ENCODE measurements around the gene BUD23. TPM values are rescaled to one million over a fixed set of nuclear protein-coding genes. Genes with fewer than 3 reads are reported as not detected.
A peak's percentile ranks its signal among the peaks of the same experiment; 100 is the strongest.

BUD23 gene
- total and polyA plus RNA-seq, 9 of the 15 experiments (the other 6 are each of a cell fraction or from before 2014, with no cell fraction given) = 79.5 to 270 (median 150) TPM

GRCh38 chr7:73683056-73683787 lies at the start of gene BUD23, which contains the start of gene DNAJC30 (continued):
- TF ChIP-seq ZNF518B (CRISPR knock-in tag; IDR thresholded peaks at IDR 0.05) = no peak
- no peak for TF ChIP-seq HLTF (IDR thresholded peaks at IDR 0.05)
- TF ChIP-seq MCM7 (IDR thresholded peaks at IDR 0.05) = no peak
- no peak for TF ChIP-seq RBM17 (IDR thresholded peaks at IDR 0.05; ENCODE audit: borderline replicate concordance, low read depth, low read length)
- peak; percentile 68 for TF ChIP-seq GTF2B (IDR thresholded peaks at IDR 0.05; ENCODE audit: extremely low read depth, insufficient read length)
- TF ChIP-seq TRIM28 (IDR thresholded peaks at IDR 0.05) = no peak
- TF ChIP-seq NFRKB (IDR thresholded peaks at IDR 0.05; ENCODE audit: low read depth) = peak; percentile 92
- TF ChIP-seq NBN (IDR thresholded peaks at IDR 0.05; ENCODE audit: low read depth) = peak; percentile 72; the same call in 1 of the 2 replicates
- TF ChIP-seq RNF219 (CRISPR knock-in tag; IDR thresholded peaks at IDR 0.05) = no peak
- peak; percentile 19; the same call in 1 of the 2 replicates for TF ChIP-seq BCOR (IDR thresholded peaks at IDR 0.05)
- no peak for TF ChIP-seq ZC3H8 (IDR thresholded peaks at IDR 0.05)
- no peak for TF ChIP-seq BCLAF1 (IDR thresholded peaks at IDR 0.05; ENCODE audit: borderline replicate concordance in 1 of 2, control insufficient read depth in 1 of 2, low read depth in 2 of 2, low read length in 1 of 2)
- TF ChIP-seq ZNF174 (CRISPR knock-in tag; IDR thresholded peaks at IDR 0.05) = 0 out of 2 replicates have a peak, but pooled peaks have one; percentile 19
- peak; percentile 91 for TF ChIP-seq TAF9B (IDR thresholded peaks at IDR 0.05; ENCODE audit: partially characterized antibody)
- TF ChIP-seq ELK1 (CRISPR knock-in tag; IDR thresholded peaks at IDR 0.05) = no peak
- peak; percentile 13; the same call in 1 of the 2 replicates for TF ChIP-seq ERF (CRISPR knock-in tag; IDR thresholded peaks at IDR 0.05)
- TF ChIP-seq ARNT (IDR thresholded peaks at IDR 0.05) = no peak
